WTC11 (cell line): ENCODE results near the gene SKIC8. TPM values are rescaled to one million over a fixed set of nuclear protein-coding genes. Genes with fewer than 3 reads are reported as not detected.

Experiments
- ATAC-seq: fragments of 200-7000 bp; cut with Tn5 transposase; 2 replicates; pipeline ENCODE4 v1.10.0; 2021; ENCODE audit warnings: mild to moderate bottlenecking, moderate library complexity
- Bru-seq: library from RNA; stranded (reverse); fragments of 400-500 nt; gene quantifications from one replicate; lab custom pipeline; 2021; lab: Mats Ljungman, UMichigan
- CTCF ChIA-PET: fragments of 300-600 bp; sonication (Branson Sonifier 250); formaldehyde crosslinking; loops from one replicate; lab custom pipeline; 2021; ENCODE audit warnings: antibody characterized with exemption; lab: Charles Lee
- POLR2A ChIA-PET: fragments of 350-600 bp; sonication (Branson Sonifier 250); formaldehyde crosslinking; loops from one replicate; lab custom pipeline; 2021; ENCODE audit warnings: antibody characterized with exemption; lab: Charles Lee
- DNase-seq: peaks from one replicate; pipeline ENCODE4 v3.0.0; 2021; ENCODE audit warnings: low spot score
- H3K27ac Mint-ChIP-seq: 2 replicates; pipeline ENCODE4 v1.8.0; 2021; ENCODE audit warnings: mixed read lengths
- H3K27me3 Mint-ChIP-seq: 2 replicates; pipeline ENCODE4 v1.8.0; 2021; ENCODE audit warnings: low read depth, mild to moderate bottlenecking, moderate library complexity, mixed read lengths
- H3K36me3 Mint-ChIP-seq: 2 replicates; pipeline ENCODE4 v1.8.0; 2021; ENCODE audit warnings: mixed read lengths
- H3K4me1 Mint-ChIP-seq: 2 replicates; pipeline ENCODE4 v1.8.0; 2022; ENCODE audit warnings: mixed read lengths
- H3K4me3 Mint-ChIP-seq: 2 replicates; pipeline ENCODE4 v1.8.0; 2021; ENCODE audit warnings: mild to moderate bottlenecking, moderate library complexity, mixed read lengths
- H3K9me3 Mint-ChIP-seq: 2 replicates; pipeline ENCODE4 v1.8.0; 2021; ENCODE audit warnings: mixed read lengths
- ESRRA ChIP-seq: sonication (generic); formaldehyde crosslinking; IDR thresholded peaks from 2 replicates; pipeline ENCODE4 v1.8.1; 2022; ENCODE audit warnings: mild to moderate bottlenecking, missing genetic modification reagents, borderline replicate concordance
- ETV6 ChIP-seq: sonication (generic); formaldehyde crosslinking; IDR thresholded peaks from 2 replicates; pipeline ENCODE4 v1.8.1; 2022; ENCODE audit warnings: mild to moderate bottlenecking, missing genetic modification reagents
- GABPB1 ChIP-seq: sonication (generic); formaldehyde crosslinking; IDR thresholded peaks from 2 replicates; pipeline ENCODE4 v1.8.1; 2023; ENCODE audit warnings: mild to moderate bottlenecking, missing genetic modification reagents
- HMGA2 ChIP-seq: fragments of 250-450 bp; sonication (Bioruptor Pico); IDR thresholded peaks from 2 replicates; pipeline ENCODE4 v1.4.0; 2021; ENCODE audit warnings: mild to moderate bottlenecking, moderate library complexity
- KAT7 ChIP-seq: sonication (generic); formaldehyde crosslinking; IDR thresholded peaks from 2 replicates; pipeline ENCODE4 v1.8.1; 2023; ENCODE audit warnings: missing genetic modification reagents, mild to moderate bottlenecking, borderline replicate concordance
- MXD4 ChIP-seq: fragments of 250-450 bp; sonication (Bioruptor Pico); IDR thresholded peaks from 2 replicates; pipeline ENCODE4 v1.8.0; 2021; ENCODE audit warnings: mild to moderate bottlenecking, moderate library complexity, borderline replicate concordance
- NFE2L1 ChIP-seq: sonication (generic); formaldehyde crosslinking; IDR thresholded peaks from 2 replicates; pipeline ENCODE4 v1.8.1; 2023; ENCODE audit warnings: missing genetic modification reagents
- SMAD3 ChIP-seq: sonication (generic); formaldehyde crosslinking; IDR thresholded peaks from 2 replicates; pipeline ENCODE4 v1.8.0; 2022; ENCODE audit warnings: missing genetic modification reagents, mild to moderate bottlenecking, borderline replicate concordance
- SOX15 ChIP-seq: fragments of 250-450 bp; sonication (Bioruptor Pico); IDR thresholded peaks from 2 replicates; pipeline ENCODE4 v1.9.0; 2021; ENCODE audit warnings: mild to moderate bottlenecking
- TP53 ChIP-seq: sonication (generic); formaldehyde crosslinking; IDR thresholded peaks from 2 replicates; pipeline ENCODE4 v1.8.1; 2023; ENCODE audit warnings: mild to moderate bottlenecking, missing genetic modification reagents
- ZBTB21 ChIP-seq: sonication (generic); formaldehyde crosslinking; IDR thresholded peaks from 2 replicates; pipeline ENCODE4 v1.8.1; 2023; ENCODE audit warnings: mild to moderate bottlenecking, missing genetic modification reagents, borderline replicate concordance
- ZNF423 ChIP-seq: fragments of 250-450 bp; sonication (Bioruptor Pico); IDR thresholded peaks from 2 replicates; pipeline ENCODE4 v2.1.2; 2022; ENCODE audit warnings: mild to moderate bottlenecking, moderate library complexity
- long read RNA-seq, 3 experiments: library from RNA in 1 of 3; library from capped mRNA in 1 of 3; library from polyadenylated mRNA in 1 of 3; unstranded in 2 of 3; stranded (forward) in 1 of 3; transcript quantifications; one replicate each; pipeline ENCODE4 v2.0.0, GENCODE V29; 2021
- total RNA-seq: library from RNA; stranded (reverse); gene quantifications from 3 replicates; pipeline ENCODE4 v1.2.3, GENCODE V29; 2021
- TF ChIP-seq, protein P1 (sequence below): sonication (generic); formaldehyde crosslinking; IDR thresholded peaks from 2 replicates; pipeline ENCODE4 v1.8.1; 2022; ENCODE audit warnings: mild to moderate bottlenecking, moderate library complexity, missing genetic modification reagents
- TF ChIP-seq, protein P2 (sequence below): sonication (generic); formaldehyde crosslinking; IDR thresholded peaks from 2 replicates; pipeline ENCODE4 v1.8.0; 2022; ENCODE audit warnings: missing genetic modification reagents
- TF ChIP-seq, protein P3 (sequence below): sonication (generic); formaldehyde crosslinking; IDR thresholded peaks from 2 replicates; pipeline ENCODE4 v1.8.0; 2023; ENCODE audit warnings: missing genetic modification reagents
- TF ChIP-seq, protein P4 (sequence below): sonication (generic); formaldehyde crosslinking; IDR thresholded peaks from 2 replicates; pipeline ENCODE4 v1.8.1; 2023; ENCODE audit warnings: mild to moderate bottlenecking, missing genetic modification reagents, moderate library complexity
- TF ChIP-seq, protein P5 (sequence below): sonication (generic); formaldehyde crosslinking; IDR thresholded peaks from 2 replicates; pipeline ENCODE4 v1.8.1; 2023; ENCODE audit warnings: mild to moderate bottlenecking, missing genetic modification reagents, moderate library complexity
- TF ChIP-seq, protein P6 (sequence below): fragments of 250-450 bp; sonication (Bioruptor Pico); IDR thresholded peaks from 2 replicates; pipeline ENCODE4 v1.9.0; 2021; ENCODE audit warnings: mild to moderate bottlenecking, borderline replicate concordance
- TF ChIP-seq, protein P7 (sequence below): sonication (generic); formaldehyde crosslinking; IDR thresholded peaks from 2 replicates; pipeline ENCODE4 v1.8.0; 2022; ENCODE audit warnings: mild to moderate bottlenecking, missing genetic modification reagents

The SKIC8 gene
- 49.5 to 55.6 TPM (median 50.9 TPM) in 3 replicates for total RNA-seq
- Bru-seq, nascent RNA, result percentile 89 among the genes with signal in this experiment
- long read RNA-seq, experiment 1, transcript WDR61-201 (11 exons, 1,387 nt), result major isoform, 115 of 171 reads
- long read RNA-seq, experiment 1, transcript WDR61-202 (11 exons, 1,266 nt), result minor isoform, 14 of 171 reads
- long read RNA-seq, experiment 1, partial matches to known transcripts, result 7 of 171 reads
- long read RNA-seq, experiment 1, other reads (novel, unspliced or antisense), result 31 of 171 reads
- long read RNA-seq, experiment 2, transcript WDR61-201 (11 exons, 1,387 nt), result major isoform, 50 of 102 reads
- long read RNA-seq, experiment 2, partial matches to known transcripts, result 27 of 102 reads
- long read RNA-seq, experiment 2, other reads (novel, unspliced or antisense), result 21 of 102 reads
- long read RNA-seq, experiment 3, transcript WDR61-202 (11 exons, 1,266 nt), result minor isoform, 20 of 245 reads
- long read RNA-seq, experiment 3, transcript WDR61-201 (11 exons, 1,387 nt), result major isoform, 193 of 245 reads
- long read RNA-seq, experiment 3, partial matches to known transcripts, result 8 of 245 reads
- long read RNA-seq, experiment 3, other reads (novel, unspliced or antisense), result 24 of 245 reads

DNA sequence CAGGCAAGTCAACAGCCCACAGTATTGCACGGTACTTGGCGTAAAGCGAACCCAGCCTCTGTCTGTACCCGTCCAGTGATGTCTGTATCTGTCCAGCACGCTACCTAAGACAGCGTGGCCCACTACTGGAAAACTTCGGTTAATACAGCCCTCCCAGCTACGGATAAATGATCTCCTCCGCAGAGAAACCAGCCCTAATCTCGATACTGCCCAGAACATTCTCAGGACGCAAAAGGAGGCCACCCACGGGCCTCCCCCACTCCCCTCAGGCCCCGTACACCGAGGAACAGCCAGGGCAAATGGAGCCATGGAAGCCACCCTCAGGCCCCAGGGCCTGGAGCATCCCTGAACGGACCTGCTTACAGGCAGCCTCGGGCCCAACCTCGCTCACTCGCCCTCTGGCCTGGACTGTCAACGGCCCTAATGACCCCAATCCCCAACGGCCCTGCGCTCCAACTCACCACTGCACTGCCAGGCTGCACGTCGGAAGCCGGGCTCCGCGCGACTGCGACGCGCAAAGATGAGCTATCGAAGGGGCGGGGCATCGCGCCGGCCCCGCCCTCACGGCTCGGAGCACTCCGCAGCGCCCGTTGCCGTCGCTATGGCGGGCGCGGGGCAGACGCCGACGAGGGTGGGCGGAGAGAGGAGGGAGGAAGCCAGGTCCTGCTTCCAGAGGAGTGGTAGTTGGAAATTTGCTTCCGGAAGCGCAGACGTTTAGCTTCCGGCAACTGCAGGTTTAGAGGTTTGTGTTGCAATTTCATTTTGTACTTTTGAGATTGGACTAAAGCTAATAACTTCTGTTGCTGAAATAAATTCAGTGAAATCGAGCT is at the start of gene SKIC8:
Gene SKIC8, minus strand, starts transcription at position 509 of the 830 bp plus-strand sequence. CDS start 3,923 bp downstream, outside the sequence.
- CTCF ChIA-PET, result interaction anchor here (0.7 to 1.7 kb wide), 22 partner anchors 9 to 512 kb away, joined by 3 to 11 read pairs (median 4); partner anchors contain the start of genes ADAMTS7, CHRNA5, IDH3A and IREB2
- Mint-ChIP-seq H3K9me3 (no peaks in the 10 kb centered on the region), H3K4me1 (peaks cover 4% of the 10 kb centered on the region), H3K27ac (peak within 1 kb of the TSS; percentile 91), H3K36me3 (peaks cover 4% of the 10 kb centered on the region; the same call in 1 of the 2 replicates), H3K4me3 (peak within 1 kb of the TSS; percentile 95), H3K27me3 (peaks cover 12% of the 10 kb centered on the region)
- peak; percentile 91 for DNase-seq
- POLR2A ChIA-PET, result interaction anchor here (0.7 to 1.1 kb wide), 5 partner anchors 138 to 452 kb away, joined by 3 to 5 read pairs (median 3); partner anchors contain the start of genes CHRNA5, HYKK and IREB2
- ATAC-seq, result peak; percentile 94
- TF ChIP-seq NFE2L1 (no peak; the same call in 1 of the 2 replicates), ZBTB21 (CRISPR knock-in tag) (no peak), ETV6 (CRISPR knock-in tag) (peak; percentile 93), KAT7 (no peak), GABPB1 (CRISPR knock-in tag) (no peak), SMAD3 (no peak), SOX15 (CRISPR knock-in tag) (no peak), ESRRA (CRISPR knock-in tag) (no peak; the same call in 1 of the 2 replicates), HMGA2 (CRISPR knock-in tag) (no peak), ZNF423 (no peak), MXD4 (CRISPR knock-in tag) (no peak), TP53 (CRISPR knock-in tag) (no peak)
- TF ChIP-seq, protein P1, sequence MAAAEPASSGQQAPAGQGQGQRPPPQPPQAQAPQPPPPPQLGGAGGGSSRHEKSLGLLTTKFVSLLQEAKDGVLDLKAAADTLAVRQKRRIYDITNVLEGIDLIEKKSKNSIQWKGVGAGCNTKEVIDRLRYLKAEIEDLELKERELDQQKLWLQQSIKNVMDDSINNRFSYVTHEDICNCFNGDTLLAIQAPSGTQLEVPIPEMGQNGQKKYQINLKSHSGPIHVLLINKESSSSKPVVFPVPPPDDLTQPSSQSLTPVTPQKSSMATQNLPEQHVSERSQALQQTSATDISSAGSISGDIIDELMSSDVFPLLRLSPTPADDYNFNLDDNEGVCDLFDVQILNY (CRISPR knock-in tag), result peak; percentile 86
- TF ChIP-seq, protein P2, sequence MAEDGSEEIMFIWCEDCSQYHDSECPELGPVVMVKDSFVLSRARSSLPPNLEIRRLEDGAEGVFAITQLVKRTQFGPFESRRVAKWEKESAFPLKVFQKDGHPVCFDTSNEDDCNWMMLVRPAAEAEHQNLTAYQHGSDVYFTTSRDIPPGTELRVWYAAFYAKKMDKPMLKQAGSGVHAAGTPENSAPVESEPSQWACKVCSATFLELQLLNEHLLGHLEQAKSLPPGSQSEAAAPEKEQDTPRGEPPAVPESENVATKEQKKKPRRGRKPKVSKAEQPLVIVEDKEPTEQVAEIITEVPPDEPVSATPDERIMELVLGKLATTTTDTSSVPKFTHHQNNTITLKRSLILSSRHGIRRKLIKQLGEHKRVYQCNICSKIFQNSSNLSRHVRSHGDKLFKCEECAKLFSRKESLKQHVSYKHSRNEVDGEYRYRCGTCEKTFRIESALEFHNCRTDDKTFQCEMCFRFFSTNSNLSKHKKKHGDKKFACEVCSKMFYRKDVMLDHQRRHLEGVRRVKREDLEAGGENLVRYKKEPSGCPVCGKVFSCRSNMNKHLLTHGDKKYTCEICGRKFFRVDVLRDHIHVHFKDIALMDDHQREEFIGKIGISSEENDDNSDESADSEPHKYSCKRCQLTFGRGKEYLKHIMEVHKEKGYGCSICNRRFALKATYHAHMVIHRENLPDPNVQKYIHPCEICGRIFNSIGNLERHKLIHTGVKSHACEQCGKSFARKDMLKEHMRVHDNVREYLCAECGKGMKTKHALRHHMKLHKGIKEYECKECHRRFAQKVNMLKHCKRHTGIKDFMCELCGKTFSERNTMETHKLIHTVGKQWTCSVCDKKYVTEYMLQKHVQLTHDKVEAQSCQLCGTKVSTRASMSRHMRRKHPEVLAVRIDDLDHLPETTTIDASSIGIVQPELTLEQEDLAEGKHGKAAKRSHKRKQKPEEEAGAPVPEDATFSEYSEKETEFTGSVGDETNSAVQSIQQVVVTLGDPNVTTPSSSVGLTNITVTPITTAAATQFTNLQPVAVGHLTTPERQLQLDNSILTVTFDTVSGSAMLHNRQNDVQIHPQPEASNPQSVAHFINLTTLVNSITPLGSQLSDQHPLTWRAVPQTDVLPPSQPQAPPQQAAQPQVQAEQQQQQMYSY (CRISPR knock-in tag), result no peak
- TF ChIP-seq, protein P3, sequence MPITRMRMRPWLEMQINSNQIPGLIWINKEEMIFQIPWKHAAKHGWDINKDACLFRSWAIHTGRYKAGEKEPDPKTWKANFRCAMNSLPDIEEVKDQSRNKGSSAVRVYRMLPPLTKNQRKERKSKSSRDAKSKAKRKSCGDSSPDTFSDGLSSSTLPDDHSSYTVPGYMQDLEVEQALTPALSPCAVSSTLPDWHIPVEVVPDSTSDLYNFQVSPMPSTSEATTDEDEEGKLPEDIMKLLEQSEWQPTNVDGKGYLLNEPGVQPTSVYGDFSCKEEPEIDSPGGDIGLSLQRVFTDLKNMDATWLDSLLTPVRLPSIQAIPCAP (CRISPR knock-in tag), result no peak
- TF ChIP-seq, protein P4, sequence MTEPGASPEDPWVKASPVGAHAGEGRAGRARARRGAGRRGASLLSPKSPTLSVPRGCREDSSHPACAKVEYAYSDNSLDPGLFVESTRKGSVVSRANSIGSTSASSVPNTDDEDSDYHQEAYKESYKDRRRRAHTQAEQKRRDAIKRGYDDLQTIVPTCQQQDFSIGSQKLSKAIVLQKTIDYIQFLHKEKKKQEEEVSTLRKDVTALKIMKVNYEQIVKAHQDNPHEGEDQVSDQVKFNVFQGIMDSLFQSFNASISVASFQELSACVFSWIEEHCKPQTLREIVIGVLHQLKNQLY, result no peak
- TF ChIP-seq, protein P5, sequence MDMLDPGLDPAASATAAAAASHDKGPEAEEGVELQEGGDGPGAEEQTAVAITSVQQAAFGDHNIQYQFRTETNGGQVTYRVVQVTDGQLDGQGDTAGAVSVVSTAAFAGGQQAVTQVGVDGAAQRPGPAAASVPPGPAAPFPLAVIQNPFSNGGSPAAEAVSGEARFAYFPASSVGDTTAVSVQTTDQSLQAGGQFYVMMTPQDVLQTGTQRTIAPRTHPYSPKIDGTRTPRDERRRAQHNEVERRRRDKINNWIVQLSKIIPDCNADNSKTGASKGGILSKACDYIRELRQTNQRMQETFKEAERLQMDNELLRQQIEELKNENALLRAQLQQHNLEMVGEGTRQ (CRISPR knock-in tag), result no peak
- TF ChIP-seq, protein P6, sequence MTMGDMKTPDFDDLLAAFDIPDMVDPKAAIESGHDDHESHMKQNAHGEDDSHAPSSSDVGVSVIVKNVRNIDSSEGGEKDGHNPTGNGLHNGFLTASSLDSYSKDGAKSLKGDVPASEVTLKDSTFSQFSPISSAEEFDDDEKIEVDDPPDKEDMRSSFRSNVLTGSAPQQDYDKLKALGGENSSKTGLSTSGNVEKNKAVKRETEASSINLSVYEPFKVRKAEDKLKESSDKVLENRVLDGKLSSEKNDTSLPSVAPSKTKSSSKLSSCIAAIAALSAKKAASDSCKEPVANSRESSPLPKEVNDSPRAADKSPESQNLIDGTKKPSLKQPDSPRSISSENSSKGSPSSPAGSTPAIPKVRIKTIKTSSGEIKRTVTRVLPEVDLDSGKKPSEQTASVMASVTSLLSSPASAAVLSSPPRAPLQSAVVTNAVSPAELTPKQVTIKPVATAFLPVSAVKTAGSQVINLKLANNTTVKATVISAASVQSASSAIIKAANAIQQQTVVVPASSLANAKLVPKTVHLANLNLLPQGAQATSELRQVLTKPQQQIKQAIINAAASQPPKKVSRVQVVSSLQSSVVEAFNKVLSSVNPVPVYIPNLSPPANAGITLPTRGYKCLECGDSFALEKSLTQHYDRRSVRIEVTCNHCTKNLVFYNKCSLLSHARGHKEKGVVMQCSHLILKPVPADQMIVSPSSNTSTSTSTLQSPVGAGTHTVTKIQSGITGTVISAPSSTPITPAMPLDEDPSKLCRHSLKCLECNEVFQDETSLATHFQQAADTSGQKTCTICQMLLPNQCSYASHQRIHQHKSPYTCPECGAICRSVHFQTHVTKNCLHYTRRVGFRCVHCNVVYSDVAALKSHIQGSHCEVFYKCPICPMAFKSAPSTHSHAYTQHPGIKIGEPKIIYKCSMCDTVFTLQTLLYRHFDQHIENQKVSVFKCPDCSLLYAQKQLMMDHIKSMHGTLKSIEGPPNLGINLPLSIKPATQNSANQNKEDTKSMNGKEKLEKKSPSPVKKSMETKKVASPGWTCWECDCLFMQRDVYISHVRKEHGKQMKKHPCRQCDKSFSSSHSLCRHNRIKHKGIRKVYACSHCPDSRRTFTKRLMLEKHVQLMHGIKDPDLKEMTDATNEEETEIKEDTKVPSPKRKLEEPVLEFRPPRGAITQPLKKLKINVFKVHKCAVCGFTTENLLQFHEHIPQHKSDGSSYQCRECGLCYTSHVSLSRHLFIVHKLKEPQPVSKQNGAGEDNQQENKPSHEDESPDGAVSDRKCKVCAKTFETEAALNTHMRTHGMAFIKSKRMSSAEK (CRISPR knock-in tag), result no peak
- TF ChIP-seq, protein P7, sequence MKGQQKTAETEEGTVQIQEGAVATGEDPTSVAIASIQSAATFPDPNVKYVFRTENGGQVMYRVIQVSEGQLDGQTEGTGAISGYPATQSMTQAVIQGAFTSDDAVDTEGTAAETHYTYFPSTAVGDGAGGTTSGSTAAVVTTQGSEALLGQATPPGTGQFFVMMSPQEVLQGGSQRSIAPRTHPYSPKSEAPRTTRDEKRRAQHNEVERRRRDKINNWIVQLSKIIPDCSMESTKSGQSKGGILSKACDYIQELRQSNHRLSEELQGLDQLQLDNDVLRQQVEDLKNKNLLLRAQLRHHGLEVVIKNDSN, result no peak
